Measurements from ENCODE around the gene CATSPER3.

CATSPER3 gene

DNA sequence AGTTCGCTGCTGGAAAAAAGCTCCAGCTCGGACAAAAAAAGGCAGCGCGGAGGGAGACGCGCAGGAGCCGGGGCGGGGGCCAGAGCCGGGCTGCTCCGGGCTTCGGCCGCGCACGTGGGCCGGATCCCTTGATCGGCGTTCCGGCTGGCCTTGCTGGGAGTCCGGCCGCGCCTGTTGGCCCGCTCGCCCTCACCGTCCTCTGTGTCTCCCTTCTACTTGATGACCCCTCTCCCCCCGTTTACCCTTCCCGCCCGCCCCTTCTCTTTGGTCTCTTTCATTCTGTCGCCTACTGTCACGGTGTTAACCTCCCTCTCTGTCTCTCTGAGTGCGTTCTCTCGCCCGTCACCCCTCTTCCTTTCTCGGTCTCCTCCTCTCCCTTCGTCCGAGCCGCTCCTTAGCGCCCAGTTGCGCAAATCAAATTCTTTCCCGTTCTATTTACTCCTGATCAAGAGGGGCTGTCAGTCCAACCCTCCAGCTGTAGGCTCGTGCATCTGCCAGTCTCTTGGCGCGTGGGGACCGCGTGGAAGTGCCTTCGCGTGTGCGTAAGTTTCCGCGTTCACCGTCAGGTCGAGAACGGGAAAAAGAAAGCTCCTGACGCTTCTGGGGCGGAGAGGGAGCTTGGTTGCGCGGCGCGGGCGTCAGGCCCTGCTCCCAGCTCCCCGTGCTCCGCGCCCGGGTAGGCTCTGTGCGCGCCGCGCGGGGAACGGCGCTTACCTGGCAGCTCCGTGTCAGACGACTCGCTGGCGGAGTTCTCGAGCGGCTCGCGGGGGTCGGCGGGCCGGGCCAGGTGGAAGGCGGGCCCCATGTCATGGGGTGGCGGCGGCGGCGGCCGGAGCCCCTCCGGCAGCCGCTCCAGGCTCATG lies 65.5 kb downstream of the CATSPER3 start:
- Histone ChIP-seq H3K9me3 (ENCODE audit: low read length) (no peaks in the 10 kb centered on the region), H3K9ac (ENCODE audit: low read length) (no peak overlapping the region), H3K27ac (ENCODE audit: low read depth, low read length) (no peak overlapping the region), H3K27me3 (ENCODE audit: control insufficient read depth in 1 of 2, insufficient read depth in 2 of 2, low read length in 2 of 2) (peaks cover 78 to 95% of the 10 kb centered on the region in 2 donors), H3K4me1 (ENCODE audit: insufficient read depth, low read length) (peaks cover 27% of the 10 kb centered on the region), H3K4me3 (ENCODE audit: low read depth in 1 of 2, low read length in 2 of 2) (peak overlapping the region; percentile 46 to 47), H3K36me3 (ENCODE audit: insufficient read depth, low read length) (no peaks in the 10 kb centered on the region)

DNA sequence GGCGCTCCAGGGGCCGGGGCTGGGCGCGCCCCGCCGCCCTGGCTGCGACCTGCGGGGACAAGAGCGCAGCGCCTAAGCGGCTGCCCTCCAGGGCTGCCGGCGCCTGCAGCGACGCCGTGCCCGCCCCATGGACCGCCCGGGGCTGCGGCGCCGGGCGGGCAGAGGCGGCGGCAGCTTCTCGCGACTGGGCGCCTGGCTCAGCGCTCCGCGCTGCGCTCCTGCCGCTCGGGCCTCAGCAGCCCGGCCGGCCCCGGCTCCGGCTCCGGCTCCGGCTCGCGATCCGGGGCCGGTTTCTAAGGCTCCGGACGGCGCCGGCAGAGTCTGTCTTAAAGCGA lies 66.2 kb downstream of the CATSPER3 start, which contains the start of gene PITX1:
PITX1 (minus strand) TSS at position 328 of the 335 bp plus-strand sequence. CDS start 347 bp downstream, outside the sequence.
- H3K36me3 ChIP-seq (ENCODE audit: insufficient read depth, low read length): no peaks in the 10 kb centered on the region
- H3K27ac ChIP-seq (ENCODE audit: low read depth, low read length): no peak within 1 kb of the TSS
- no peaks in the 10 kb centered on the region for H3K9me3 ChIP-seq (ENCODE audit: low read length)
- H3K9ac ChIP-seq (ENCODE audit: low read length): no peak within 1 kb of the TSS
- peak within 1 kb of the TSS; percentile 46 to 47 for H3K4me3 ChIP-seq (ENCODE audit: low read depth in 1 of 2, low read length in 2 of 2)
- peaks cover 80 to 96% of the 10 kb centered on the region in 2 donors for H3K27me3 ChIP-seq (ENCODE audit: control insufficient read depth in 1 of 2, insufficient read depth in 2 of 2, low read length in 2 of 2)
- H3K4me1 ChIP-seq (ENCODE audit: insufficient read depth, low read length): peaks cover 27% of the 10 kb centered on the region

DNA sequence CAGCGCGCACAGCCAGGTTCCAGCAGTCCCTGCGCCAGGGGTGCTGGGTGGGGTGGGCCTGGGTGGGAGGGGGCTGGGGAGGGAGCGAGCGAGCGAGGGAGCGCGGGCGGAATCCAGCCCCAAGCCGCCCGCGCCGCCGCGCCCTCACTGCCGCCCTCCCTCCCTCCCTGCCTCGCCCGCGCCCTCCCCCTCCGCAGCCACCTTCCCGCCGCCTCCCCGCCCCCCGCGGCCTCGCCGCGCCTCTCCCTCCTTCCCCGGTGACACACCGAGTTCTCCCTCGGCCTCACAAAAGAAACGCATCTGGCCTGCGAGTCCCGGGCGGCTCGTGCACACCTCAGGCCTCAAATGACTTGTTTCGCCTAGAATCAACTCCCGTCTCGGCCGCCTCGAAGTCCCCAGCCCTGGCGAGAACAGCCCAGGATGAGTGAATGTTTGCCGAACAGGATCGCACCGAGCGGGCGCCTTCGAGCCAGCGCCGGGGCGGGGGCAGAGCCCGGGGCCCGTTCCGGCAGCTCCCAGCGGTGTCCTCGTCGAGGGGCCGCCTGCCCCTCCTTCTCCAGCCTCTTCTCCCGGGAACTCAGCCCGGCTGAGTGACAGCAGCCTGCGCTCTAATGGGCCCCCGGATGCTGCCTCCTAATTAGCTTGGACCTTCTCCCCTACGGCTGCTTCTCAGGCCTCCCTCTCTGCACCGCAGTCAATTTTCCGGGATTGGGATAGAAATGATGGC lies 66.7 kb downstream of the CATSPER3 start:
- Histone ChIP-seq H3K9ac (ENCODE audit: low read length) (no peak overlapping the region), H3K36me3 (ENCODE audit: insufficient read depth, low read length) (no peaks in the 10 kb centered on the region), H3K27me3 (ENCODE audit: control insufficient read depth in 1 of 2, insufficient read depth in 2 of 2, low read length in 2 of 2) (peaks cover 80 to 96% of the 10 kb centered on the region in 2 donors), H3K4me1 (ENCODE audit: insufficient read depth, low read length) (peaks cover 27% of the 10 kb centered on the region), H3K9me3 (ENCODE audit: low read length) (no peaks in the 10 kb centered on the region), H3K27ac (ENCODE audit: low read depth, low read length) (no peak overlapping the region), H3K4me3 (ENCODE audit: low read depth in 1 of 2, low read length in 2 of 2) (no peak overlapping the region)

DNA sequence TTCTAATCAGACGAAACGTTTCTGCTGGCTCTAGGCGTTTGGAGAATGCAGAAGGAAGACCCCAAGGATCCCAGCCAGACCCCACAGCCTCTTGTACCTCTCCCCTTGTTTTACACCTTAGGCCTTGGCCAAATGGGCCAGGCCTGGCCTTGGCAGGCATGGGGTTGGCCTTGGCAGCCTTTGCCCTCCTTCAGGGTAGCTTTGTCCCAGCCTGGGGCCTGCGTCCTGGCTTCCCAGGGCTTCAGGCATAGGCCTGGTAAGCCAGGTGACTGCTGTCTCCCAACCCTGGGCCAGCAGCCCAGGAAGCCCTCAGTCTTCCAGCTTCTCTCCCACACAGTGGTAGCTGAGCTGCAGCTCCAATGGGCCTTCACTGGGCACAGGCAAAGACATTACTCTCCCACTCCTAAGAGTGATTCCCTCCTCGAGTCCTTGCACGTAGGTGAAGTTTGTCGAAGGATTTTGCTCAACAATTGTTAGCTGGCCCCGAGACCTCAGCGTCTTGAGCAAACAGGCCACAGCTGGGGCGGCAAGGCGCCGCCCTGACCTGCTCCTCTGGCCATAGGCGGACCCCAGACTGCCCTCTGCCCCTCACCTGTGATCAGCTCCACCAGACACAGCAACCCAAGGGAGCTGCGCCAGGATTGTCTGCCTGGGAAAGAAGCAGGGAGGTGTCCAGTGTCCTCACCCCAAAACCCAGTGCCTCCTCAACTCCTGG lies 67.4 kb downstream of the CATSPER3 start:
- Histone ChIP-seq H3K36me3 (ENCODE audit: insufficient read depth, low read length) (no peaks in the 10 kb centered on the region), H3K9me3 (ENCODE audit: low read length) (no peaks in the 10 kb centered on the region), H3K27ac (ENCODE audit: low read depth, low read length) (no peak overlapping the region), H3K4me1 (ENCODE audit: insufficient read depth, low read length) (peaks cover 26% of the 10 kb centered on the region), H3K4me3 (ENCODE audit: low read depth in 1 of 2, low read length in 2 of 2) (no peak overlapping the region), H3K9ac (ENCODE audit: low read length) (no peak overlapping the region), H3K27me3 (ENCODE audit: control insufficient read depth in 1 of 2, insufficient read depth in 2 of 2, low read length in 2 of 2) (peaks cover 78 to 96% of the 10 kb centered on the region in 2 donors)

DNA sequence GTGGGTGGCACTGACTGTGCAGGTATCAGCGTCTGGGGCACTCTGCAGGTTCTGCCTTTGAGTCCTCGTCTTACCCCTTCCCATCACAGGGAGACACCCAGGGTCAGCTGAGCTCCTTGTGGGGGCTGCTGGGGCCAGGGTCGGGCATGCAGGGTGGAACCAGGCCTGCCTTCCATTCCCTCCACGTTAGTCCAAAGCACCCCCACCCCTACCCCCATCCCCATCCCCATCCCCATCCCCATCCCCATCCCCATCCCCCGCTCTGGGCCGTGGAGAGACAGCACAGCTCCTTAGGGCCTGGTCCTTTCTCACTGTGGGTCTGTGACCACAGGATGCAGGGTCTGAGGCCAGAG lies 67.9 kb downstream of the CATSPER3 start:
- Histone ChIP-seq H3K4me1 (ENCODE audit: insufficient read depth, low read length) (peaks cover 21% of the 10 kb centered on the region), H3K4me3 (ENCODE audit: low read depth in 1 of 2, low read length in 2 of 2) (no peak overlapping the region), H3K27me3 (ENCODE audit: control insufficient read depth in 1 of 2, insufficient read depth in 2 of 2, low read length in 2 of 2) (peaks cover 78 to 96% of the 10 kb centered on the region in 2 donors)

DNA sequence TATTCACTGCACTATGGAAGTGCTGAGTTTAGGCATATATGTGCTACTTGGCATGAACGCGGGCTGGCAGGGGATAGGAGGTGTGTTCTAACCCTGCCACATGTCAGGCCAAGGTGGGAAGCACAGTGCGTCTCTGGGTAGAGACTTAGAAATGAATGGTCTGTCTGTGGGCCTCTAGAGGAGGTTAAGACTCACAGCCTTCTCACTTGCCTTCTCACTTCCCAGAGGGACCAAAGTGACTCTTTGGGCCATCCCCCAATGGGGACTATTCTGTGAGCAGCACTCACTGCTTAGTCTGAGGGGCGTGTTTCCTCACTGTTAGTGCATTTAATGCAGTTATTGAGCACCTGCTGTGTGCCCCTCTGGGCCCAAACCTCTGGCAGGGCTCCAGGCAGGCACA lies 68.7 kb downstream of the CATSPER3 start:
- Histone ChIP-seq H3K36me3 (ENCODE audit: insufficient read depth, low read length) (no peaks in the 10 kb centered on the region), H3K27ac (ENCODE audit: low read depth, low read length) (no peak overlapping the region), H3K9me3 (ENCODE audit: low read length) (no peaks in the 10 kb centered on the region), H3K27me3 (ENCODE audit: control insufficient read depth in 1 of 2, insufficient read depth in 2 of 2, low read length in 2 of 2) (peaks cover 76 to 96% of the 10 kb centered on the region in 2 donors), H3K4me1 (ENCODE audit: insufficient read depth, low read length) (peaks cover 13% of the 10 kb centered on the region), H3K4me3 (ENCODE audit: low read depth in 1 of 2, low read length in 2 of 2) (no peak overlapping the region), H3K9ac (ENCODE audit: low read length) (no peak overlapping the region)

More for the DNA sequence above, 67.9 kb downstream of the CATSPER3 start:
- Histone ChIP-seq H3K36me3 (ENCODE audit: insufficient read depth, low read length) (no peaks in the 10 kb centered on the region), H3K9me3 (ENCODE audit: low read length) (no peaks in the 10 kb centered on the region), H3K9ac (ENCODE audit: low read length) (no peak overlapping the region), H3K27ac (ENCODE audit: low read depth, low read length) (no peak overlapping the region)

DNA sequence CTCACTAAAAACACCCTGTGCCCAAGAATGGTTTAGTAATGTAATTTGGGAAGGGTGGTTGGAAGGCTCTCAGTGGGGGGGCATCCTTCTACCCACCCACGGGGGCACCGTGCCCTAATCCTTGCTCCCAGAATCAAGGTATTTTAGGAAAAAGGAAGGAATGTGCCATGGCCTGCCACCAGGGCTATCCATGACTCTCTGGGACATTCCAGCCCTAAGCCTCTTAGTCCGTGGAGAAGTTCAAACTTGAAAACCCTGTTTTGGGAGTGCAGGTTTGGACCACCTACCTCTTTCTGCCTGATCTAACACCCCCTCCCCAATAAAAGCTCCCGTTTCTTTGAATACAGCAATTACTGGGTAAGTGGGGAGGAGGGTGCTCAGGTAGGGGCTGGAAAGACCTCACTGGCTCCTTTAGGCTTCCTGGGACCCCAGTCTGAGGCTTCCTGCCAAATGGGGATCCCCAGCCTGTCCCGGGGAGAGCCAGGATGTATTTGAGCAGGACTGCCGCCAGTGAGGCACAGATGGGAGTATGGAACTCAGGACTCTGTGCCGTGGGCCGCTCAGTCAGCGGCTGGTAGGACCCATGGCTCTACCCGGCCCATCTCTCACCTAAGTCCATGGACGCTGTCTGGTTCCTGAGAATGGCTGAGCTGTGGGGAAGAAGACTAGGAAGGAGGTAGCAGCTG lies 70.0 kb downstream of the CATSPER3 start:
- no peak overlapping the region for H3K9ac ChIP-seq (ENCODE audit: low read length)
- no peak overlapping the region for H3K4me3 ChIP-seq (ENCODE audit: low read depth in 1 of 2, low read length in 2 of 2)
- H3K4me1 ChIP-seq (ENCODE audit: insufficient read depth, low read length): peaks cover 9% of the 10 kb centered on the region
- H3K36me3 ChIP-seq (ENCODE audit: insufficient read depth, low read length): no peaks in the 10 kb centered on the region
- H3K27me3 ChIP-seq (ENCODE audit: control insufficient read depth in 1 of 2, insufficient read depth in 2 of 2, low read length in 2 of 2): peaks cover 69 to 91% of the 10 kb centered on the region in 2 donors
- H3K9me3 ChIP-seq (ENCODE audit: low read length): no peaks in the 10 kb centered on the region
- H3K27ac ChIP-seq (ENCODE audit: low read depth, low read length): no peak overlapping the region

DNA sequence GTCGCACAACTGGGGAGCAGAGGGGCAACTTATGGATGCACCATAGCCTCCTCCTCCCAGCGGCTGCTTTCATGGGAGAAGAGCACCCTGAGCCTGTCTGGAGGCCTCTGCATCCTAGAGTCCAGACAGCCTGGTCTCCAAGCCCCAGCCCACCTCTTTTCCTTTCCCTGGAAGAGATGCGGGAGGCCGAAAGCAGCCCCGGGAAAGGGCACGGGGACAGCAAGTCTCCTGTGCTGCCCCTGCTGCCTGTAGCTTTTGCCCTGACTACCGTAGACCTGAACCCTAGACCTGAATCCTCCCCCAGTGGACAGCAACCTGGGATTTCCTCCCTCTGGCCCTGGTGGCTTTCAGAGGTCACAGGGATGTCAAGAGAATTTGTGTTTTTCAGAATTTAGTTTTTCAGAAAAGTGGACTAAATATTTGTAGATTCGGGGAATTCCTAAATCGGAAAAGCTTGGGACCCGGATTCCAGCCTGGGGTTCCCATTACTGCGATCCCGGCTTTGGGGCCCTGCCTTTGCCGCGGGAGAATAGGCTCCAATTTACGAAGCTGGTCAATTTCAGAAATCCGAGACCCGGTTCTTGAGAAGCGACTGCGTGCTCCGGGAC lies 70.6 kb downstream of the CATSPER3 start:
- no peaks in the 10 kb centered on the region for H3K9me3 ChIP-seq (ENCODE audit: low read length)
- H3K27ac ChIP-seq (ENCODE audit: low read depth, low read length): no peak overlapping the region
- no peak overlapping the region for H3K9ac ChIP-seq (ENCODE audit: low read length)
- H3K4me3 ChIP-seq (ENCODE audit: low read depth in 1 of 2, low read length in 2 of 2): peak overlapping the region in 1 of 2 donors; percentile 14
- peaks cover 72 to 88% of the 10 kb centered on the region in 2 donors for H3K27me3 ChIP-seq (ENCODE audit: control insufficient read depth in 1 of 2, insufficient read depth in 2 of 2, low read length in 2 of 2)
- H3K36me3 ChIP-seq (ENCODE audit: insufficient read depth, low read length): no peaks in the 10 kb centered on the region
- peaks cover 4% of the 10 kb centered on the region for H3K4me1 ChIP-seq (ENCODE audit: insufficient read depth, low read length)

DNA sequence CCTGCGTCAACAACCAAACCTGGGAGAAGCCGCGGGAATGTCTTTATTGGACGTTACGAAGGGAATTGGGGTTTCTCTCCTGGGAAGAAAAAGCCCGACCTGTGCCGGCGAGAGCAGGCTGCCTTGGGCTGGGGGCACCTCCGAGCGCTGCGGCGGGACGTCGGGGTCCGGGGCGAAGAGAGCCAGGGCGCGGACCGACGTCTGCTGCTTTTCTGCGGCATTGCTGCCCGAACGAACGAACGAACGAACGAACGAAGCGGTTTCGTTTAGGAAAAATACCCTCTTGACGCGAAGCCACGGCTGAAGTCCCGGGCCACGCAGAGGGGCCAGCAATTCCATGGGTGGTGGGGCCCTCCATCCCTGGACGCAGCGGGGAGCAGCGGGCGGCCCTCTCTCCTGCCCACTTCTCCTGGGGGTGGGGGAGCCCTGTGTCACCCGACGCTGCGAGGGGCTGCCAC lies 71.1 kb downstream of the CATSPER3 start:
- H3K4me1 ChIP-seq (ENCODE audit: insufficient read depth, low read length): no peaks in the 10 kb centered on the region
- H3K4me3 ChIP-seq (ENCODE audit: low read depth in 1 of 2, low read length in 2 of 2): peak overlapping the region; percentile 12 to 14
- no peaks in the 10 kb centered on the region for H3K9me3 ChIP-seq (ENCODE audit: low read length)
- peaks cover 74 to 83% of the 10 kb centered on the region in 2 donors for H3K27me3 ChIP-seq (ENCODE audit: control insufficient read depth in 1 of 2, insufficient read depth in 2 of 2, low read length in 2 of 2)
- no peaks in the 10 kb centered on the region for H3K36me3 ChIP-seq (ENCODE audit: insufficient read depth, low read length)
- no peak overlapping the region for H3K9ac ChIP-seq (ENCODE audit: low read length)
- H3K27ac ChIP-seq (ENCODE audit: low read depth, low read length): no peak overlapping the region

DNA sequence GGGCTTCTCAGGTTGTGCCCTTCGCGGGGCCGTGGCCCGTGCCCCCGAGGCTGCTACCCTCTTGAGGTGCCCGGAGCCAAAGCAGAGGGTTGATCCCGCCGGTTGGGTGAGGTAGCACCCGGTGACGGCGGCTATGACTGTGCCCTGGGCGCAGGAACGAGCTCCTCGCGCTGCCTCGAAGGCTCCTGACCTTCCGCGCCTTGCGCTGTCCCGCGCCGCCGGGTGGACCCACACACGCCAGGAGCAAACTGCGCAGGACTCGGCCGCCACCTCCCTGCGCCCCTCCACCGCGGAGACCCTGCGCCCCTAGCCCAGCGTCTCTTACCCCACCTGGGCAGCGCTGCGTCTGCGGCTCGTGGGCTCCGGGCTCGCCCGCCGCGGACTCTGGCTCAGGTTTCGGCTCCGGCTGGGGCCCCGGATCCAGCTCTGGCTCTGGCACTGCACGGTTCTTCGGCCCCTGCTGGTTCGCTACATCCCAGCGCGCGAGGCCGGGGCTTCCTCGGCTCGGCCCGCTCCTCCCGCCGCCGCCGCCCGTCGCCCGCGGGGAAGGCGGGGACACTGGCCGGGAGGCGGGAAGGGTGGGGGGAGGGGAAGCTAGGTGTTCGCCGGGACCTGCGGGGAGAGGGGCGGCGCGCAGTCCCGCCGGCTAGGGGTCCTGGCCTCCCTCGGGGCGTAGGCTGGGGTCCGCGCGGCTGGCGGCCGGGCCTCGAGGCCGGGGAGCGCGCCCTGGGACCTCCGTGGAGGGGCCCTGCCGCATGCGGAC lies 71.7 kb downstream of the CATSPER3 start:
- Histone ChIP-seq H3K4me1 (ENCODE audit: insufficient read depth, low read length) (no peaks in the 10 kb centered on the region), H3K27ac (ENCODE audit: low read depth, low read length) (no peak overlapping the region), H3K36me3 (ENCODE audit: insufficient read depth, low read length) (no peaks in the 10 kb centered on the region), H3K4me3 (ENCODE audit: low read depth in 1 of 2, low read length in 2 of 2) (peak overlapping the region in 1 of 2 donors; percentile 12), H3K9me3 (ENCODE audit: low read length) (no peaks in the 10 kb centered on the region), H3K27me3 (ENCODE audit: control insufficient read depth in 1 of 2, insufficient read depth in 2 of 2, low read length in 2 of 2) (peaks cover 79% of the 10 kb centered on the region in 2 donors), H3K9ac (ENCODE audit: low read length) (no peak overlapping the region)
